Esophagus (tissue), 2 donors: ENCODE data around the gene GTPBP6. TPM values are rescaled to one million over a fixed set of nuclear protein-coding genes. Genes with fewer than 3 reads are reported as not detected.

Experiments used
- H3K27ac ChIP-seq, 2 donors: one replicate each; pipeline ENCODE4 v1.5.1; 2013; ENCODE audit warnings: low read depth in 2 of 2, mild to moderate bottlenecking in 2 of 2, inconsistent platforms in 1 of 2, low read length in 1 of 2, moderate library complexity in 1 of 2
- H3K27me3 ChIP-seq, 2 donors: one replicate each; pipeline ENCODE4 v1.6.1; 2013; ENCODE audit warnings: low read length in 2 of 2, control low read depth in 1 of 2, mild to moderate bottlenecking in 1 of 2; ENCODE audit not compliant: insufficient read depth in 2 of 2, control insufficient read depth in 1 of 2
- H3K36me3 ChIP-seq, 2 donors: one replicate each; pipeline ENCODE4 v1.6.1; 2013; ENCODE audit warnings: low read length in 1 of 2; ENCODE audit not compliant: control insufficient read depth in 2 of 2, insufficient read depth in 2 of 2
- H3K4me1 ChIP-seq, 2 donors: one replicate each; pipeline ENCODE4 v1.6.1; 2013; ENCODE audit warnings: low read length in 1 of 2; ENCODE audit not compliant: control insufficient read depth in 2 of 2, insufficient read depth in 2 of 2
- H3K4me3 ChIP-seq, 2 donors: one replicate each; pipeline ENCODE4 v1.5.1; 2013; ENCODE audit warnings: low read length in 2 of 2, mild to moderate bottlenecking in 2 of 2, low read depth in 1 of 2, moderate library complexity in 1 of 2
- H3K9me3 ChIP-seq, 2 donors: one replicate each; pipeline ENCODE4 v1.6.1; 2013; ENCODE audit warnings: mild to moderate bottlenecking in 2 of 2, low read depth in 1 of 2, low read length in 1 of 2, moderate library complexity in 1 of 2; ENCODE audit not compliant: control insufficient read depth in 2 of 2, insufficient read depth in 1 of 2
- WGBS, 2 donors: extraction: QIAGEN DNeasy Blood & Tissue Kit; methylation state at CpG; one replicate each; pipeline ENCODE4 v1.1.7; 2013; 5-methylcytosine and 5-hydroxymethylcytosine counted together
- polyA plus RNA-seq, 2 donors: library from polyadenylated mRNA; stranded (reverse); fragments of 200-250 nt; gene quantifications; one replicate each; pipeline ENCODE4 v1.2.3, GENCODE V29; 2013
- donor health status: healthy with polysubstance abuse.
- donor health status: Bipolar disorder and iron deficiency.

GTPBP6 gene
- polyA plus RNA-seq, 2 donors = 26.4 to 35.3 TPM

GRCh38 chrX:319579-320125, 1.1 kb upstream of the GTPBP6 start:
- Histone ChIP-seq H3K4me3 (peak overlapping the region; percentile 75 to 93), H3K27ac (peak overlapping the region; percentile 83 to 91), H3K9me3 (peaks cover 0 to 3% of the 10 kb centered on the region in 2 donors), H3K27me3 (no peaks in the 10 kb centered on the region), H3K36me3 (peaks cover 3 to 15% of the 10 kb centered on the region in 2 donors), H3K4me1 (peaks cover 9% of the 10 kb centered on the region in 2 donors)
- 0% methylated on average over 39 to 41 of the region's 41 CpGs for WGBS, 2 donors

- no peaks in the 10 kb centered on the region for H3K27me3 ChIP-seq
- WGBS, 2 donors = 0% methylated on average over 55 to 61 of the region's 61 CpGs
- peak overlapping the region; percentile 97 to 98 for H3K27ac ChIP-seq
- H3K4me3 ChIP-seq = peak overlapping the region; percentile 78 to 91
- peaks cover 3 to 25% of the 10 kb centered on the region in 2 donors for H3K36me3 ChIP-seq
- H3K9me3 ChIP-seq = no peaks in the 10 kb centered on the region
- peaks cover 9% of the 10 kb centered on the region in 2 donors for H3K4me1 ChIP-seq
Observed at GRCh38 chrX:318068-318738, 393 bp downstream of the GTPBP6 start.

- Histone ChIP-seq H3K36me3 (peaks cover 7 to 29% of the 10 kb centered on the region in 2 donors), H3K9me3 (no peaks in the 10 kb centered on the region), H3K27ac (peak overlapping the region; percentile 89 to 97), H3K27me3 (no peaks in the 10 kb centered on the region), H3K4me3 (peak overlapping the region; percentile 78 to 91), H3K4me1 (peaks cover 9% of the 10 kb centered on the region in 2 donors)
- 50% methylated on average over 23 to 28 of the region's 28 CpGs for WGBS, 2 donors
Observed at GRCh38 chrX:317424-318067, 1.1 kb downstream of the GTPBP6 start.

- peaks cover 0 to 4% of the 10 kb centered on the region in 2 donors for H3K9me3 ChIP-seq
- peak overlapping the region in 1 of 2 donors; percentile 33 for H3K27ac ChIP-seq
- H3K27me3 ChIP-seq = no peaks in the 10 kb centered on the region
- 92 to 93% methylated on average over 50 of the region's 50 CpGs for WGBS, 2 donors
- H3K36me3 ChIP-seq = peaks cover 10 to 38% of the 10 kb centered on the region in 2 donors
- peaks cover 9% of the 10 kb centered on the region in 2 donors for H3K4me1 ChIP-seq
- no peak overlapping the region for H3K4me3 ChIP-seq
Observed at GRCh38 chrX:316351-317325, 2.0 kb downstream of the GTPBP6 start.

- WGBS, 2 donors = 92 to 94% methylated on average over 48 to 51 of the region's 51 CpGs
- Histone ChIP-seq H3K27ac (no peak overlapping the region), H3K4me1 (peaks cover 4 to 6% of the 10 kb centered on the region in 2 donors), H3K4me3 (no peak overlapping the region), H3K36me3 (peaks cover 15 to 51% of the 10 kb centered on the region in 2 donors), H3K27me3 (no peaks in the 10 kb centered on the region), H3K9me3 (peaks cover 0 to 4% of the 10 kb centered on the region in 2 donors)
Observed at GRCh38 chrX:314781-315595, 3.6 kb downstream of the GTPBP6 start.

GRCh38 chrX:314049-314448, 4.5 kb downstream of the GTPBP6 start:
- Histone ChIP-seq H3K9me3 (peaks cover 0 to 4% of the 10 kb centered on the region in 2 donors), H3K4me1 (peaks cover 3 to 6% of the 10 kb centered on the region in 2 donors), H3K27me3 (no peaks in the 10 kb centered on the region), H3K36me3 (peaks cover 17 to 54% of the 10 kb centered on the region in 2 donors), H3K4me3 (no peak overlapping the region), H3K27ac (no peak overlapping the region)
- whole genome bisulfite sequencing, 2 donors = 96% methylated on average over 34 of the region's 34 CpGs

- peaks cover 0 to 4% of the 10 kb centered on the region in 2 donors for H3K9me3 ChIP-seq
- no peak overlapping the region for H3K4me3 ChIP-seq
- WGBS, 2 donors = 89 to 95% methylated on average over 8 of the region's 8 CpGs
- no peak overlapping the region for H3K27ac ChIP-seq
- no peaks in the 10 kb centered on the region for H3K27me3 ChIP-seq
- peaks cover 19 to 57% of the 10 kb centered on the region in 2 donors for H3K36me3 ChIP-seq
- H3K4me1 ChIP-seq = peaks cover 3 to 6% of the 10 kb centered on the region in 2 donors
Observed at GRCh38 chrX:313546-313945, 5.0 kb downstream of the GTPBP6 start.

- H3K36me3 ChIP-seq = peaks cover 19 to 59% of the 10 kb centered on the region in 2 donors
- no peak overlapping the region for H3K27ac ChIP-seq
- H3K27me3 ChIP-seq = no peaks in the 10 kb centered on the region
- H3K9me3 ChIP-seq = peaks cover 0 to 4% of the 10 kb centered on the region in 2 donors
- H3K4me3 ChIP-seq = no peak overlapping the region
- 95 to 96% methylated on average over 54 of the region's 54 CpGs for WGBS, 2 donors
- H3K4me1 ChIP-seq = peaks cover 3 to 6% of the 10 kb centered on the region in 2 donors
Observed at GRCh38 chrX:312621-313331, 5.8 kb downstream of the GTPBP6 start.
